ENCODE results near the gene MAP3K20. TPM values are rescaled to one million over a fixed set of nuclear protein-coding genes. Genes with fewer than 3 reads are reported as not detected.

The MAP3K20 gene
- total and polyA plus RNA-seq, 10 of the 15 experiments (the other 5 are each of a cell fraction or from before 2014, with no cell fraction given) = 0.04 to 5.6 (median 2.3) TPM

DNA sequence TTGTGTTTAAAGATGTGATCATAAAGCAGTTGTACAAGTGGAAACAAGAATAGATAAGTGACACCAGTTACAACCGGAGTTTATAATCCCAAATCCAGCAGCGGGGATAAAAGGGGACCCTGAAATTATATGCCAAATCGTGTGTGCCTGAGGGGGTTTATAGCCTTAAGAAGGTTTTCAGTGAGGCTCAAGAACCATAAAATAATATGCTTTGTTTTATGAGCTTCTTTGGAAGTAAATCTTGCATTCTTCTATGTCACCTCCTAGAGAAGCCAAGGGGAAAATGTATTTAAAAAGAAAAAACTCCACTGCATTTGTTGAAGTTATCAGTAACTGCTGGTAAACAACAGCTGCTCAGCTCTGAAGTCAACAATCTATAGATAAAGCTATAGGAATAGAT is 25.8 kb upstream of the MAP3K20 start:
- ATAC-seq = no peak
- intact Hi-C loops (cut with micrococcal nuclease; ENCODE audit: unreplicated experiment) = no loop called here

DNA sequence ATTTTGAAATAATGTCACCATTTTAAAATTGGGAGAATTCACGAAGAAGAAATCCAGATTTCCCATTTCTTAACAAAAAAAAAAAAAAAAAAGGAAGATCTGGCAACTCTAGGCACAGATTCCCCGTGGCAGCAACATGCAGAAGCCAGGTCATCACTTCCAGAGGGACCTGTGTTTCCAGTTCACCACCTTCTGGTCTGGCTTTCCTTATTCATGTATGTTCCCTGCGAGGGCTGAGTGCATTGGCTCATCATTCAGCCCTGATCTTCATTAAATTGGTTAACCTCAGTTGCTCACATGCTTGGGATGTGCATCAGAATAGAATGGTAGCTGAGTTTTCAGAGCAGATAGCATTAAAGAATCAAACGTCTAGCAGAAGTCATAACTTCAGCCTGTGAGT is 25.0 kb upstream of the MAP3K20 start:
- Histone ChIP-seq H3K4me2 (ENCODE audit: control insufficient read depth, insufficient read depth) (no peak overlapping the region), H3K27me3 (replicated peaks in 1 of 2; ENCODE audit: control insufficient read depth in 2 of 2, insufficient read depth in 2 of 2, low read length in 1 of 2) (no peaks in the 10 kb centered on the region), H3K9ac (ENCODE audit: control insufficient read depth, insufficient read depth, low read length) (no peak overlapping the region), H4K20me1 (ENCODE audit: control insufficient read depth, insufficient read depth) (no peaks in the 10 kb centered on the region; the same call in 1 of the 2 replicates), H3K79me2 (ENCODE audit: control insufficient read depth, insufficient read depth, low read length) (no peaks in the 10 kb centered on the region), H3K4me3 (no peak overlapping the region), H3K27ac (ENCODE audit: control insufficient read depth, insufficient read depth) (no peak overlapping the region), H2AFZ (ENCODE audit: control insufficient read depth, low read depth, low read length) (no peak overlapping the region), H3K9me3 (replicated peaks; ENCODE audit: control insufficient read depth, insufficient read depth, low read length) (no peaks in the 10 kb centered on the region), H3K4me1 (ENCODE audit: control insufficient read depth, insufficient read depth, low read length) (no peaks in the 10 kb centered on the region), H3K36me3 (ENCODE audit: control insufficient read depth in 2 of 2, insufficient read depth in 2 of 2, low read length in 1 of 2) (no peaks in the 10 kb centered on the region)
- ChIA-PET SMC1A (ENCODE audit: uncharacterized antibody, unreplicated experiment) (no interaction called here), CTCF (no interaction called here), RAD21 (ENCODE audit: unreplicated experiment) (no interaction called here), POLR2A (no interaction called here)
- no TSS peak for BruUV-seq (replicated peaks)
- no peak for DNase-seq (ENCODE audit: low read depth, low spot score)
- no peak for FAIRE-seq
- no peak for ATAC-seq
- 16% methylated on average over 4 of the region's 4 CpGs for WGBS (ENCODE audit: insufficient coverage, insufficient replicate concordance, low lambda C conversion rate, missing lambda C conversion rate)
- in situ Hi-C loops (cut with MboI) (no loop called here), intact Hi-C loops (cut with micrococcal nuclease; ENCODE audit: unreplicated experiment) (no loop called here)
- TF ChIP-seq CBX3 (IDR thresholded peaks at IDR 0.05; ENCODE audit: borderline replicate concordance, low read depth) = no peak
- TF ChIP-seq, protein P1, sequence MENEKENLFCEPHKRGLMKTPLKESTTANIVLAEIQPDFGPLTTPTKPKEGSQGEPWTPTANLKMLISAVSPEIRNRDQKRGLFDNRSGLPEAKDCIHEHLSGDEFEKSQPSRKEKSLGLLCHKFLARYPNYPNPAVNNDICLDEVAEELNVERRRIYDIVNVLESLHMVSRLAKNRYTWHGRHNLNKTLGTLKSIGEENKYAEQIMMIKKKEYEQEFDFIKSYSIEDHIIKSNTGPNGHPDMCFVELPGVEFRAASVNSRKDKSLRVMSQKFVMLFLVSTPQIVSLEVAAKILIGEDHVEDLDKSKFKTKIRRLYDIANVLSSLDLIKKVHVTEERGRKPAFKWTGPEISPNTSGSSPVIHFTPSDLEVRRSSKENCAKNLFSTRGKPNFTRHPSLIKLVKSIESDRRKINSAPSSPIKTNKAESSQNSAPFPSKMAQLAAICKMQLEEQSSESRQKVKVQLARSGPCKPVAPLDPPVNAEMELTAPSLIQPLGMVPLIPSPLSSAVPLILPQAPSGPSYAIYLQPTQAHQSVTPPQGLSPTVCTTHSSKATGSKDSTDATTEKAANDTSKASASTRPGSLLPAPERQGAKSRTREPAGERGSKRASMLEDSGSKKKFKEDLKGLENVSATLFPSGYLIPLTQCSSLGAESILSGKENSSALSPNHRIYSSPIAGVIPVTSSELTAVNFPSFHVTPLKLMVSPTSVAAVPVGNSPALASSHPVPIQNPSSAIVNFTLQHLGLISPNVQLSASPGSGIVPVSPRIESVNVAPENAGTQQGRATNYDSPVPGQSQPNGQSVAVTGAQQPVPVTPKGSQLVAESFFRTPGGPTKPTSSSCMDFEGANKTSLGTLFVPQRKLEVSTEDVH (IDR thresholded peaks at IDR 0.05; ENCODE audit: low read depth, partially characterized antibody) = no peak
- no peak for TF ChIP-seq ETV6 (conservative IDR thresholded peaks at IDR 0.05 in 1 of 2, IDR thresholded peaks at IDR 0.05 in 1 of 2; ENCODE audit: borderline replicate concordance in 1 of 2, low read depth in 1 of 2)
- no peak for TF ChIP-seq NR2F1 (conservative IDR thresholded peaks at IDR 0.05)
- TF ChIP-seq, protein P2, sequence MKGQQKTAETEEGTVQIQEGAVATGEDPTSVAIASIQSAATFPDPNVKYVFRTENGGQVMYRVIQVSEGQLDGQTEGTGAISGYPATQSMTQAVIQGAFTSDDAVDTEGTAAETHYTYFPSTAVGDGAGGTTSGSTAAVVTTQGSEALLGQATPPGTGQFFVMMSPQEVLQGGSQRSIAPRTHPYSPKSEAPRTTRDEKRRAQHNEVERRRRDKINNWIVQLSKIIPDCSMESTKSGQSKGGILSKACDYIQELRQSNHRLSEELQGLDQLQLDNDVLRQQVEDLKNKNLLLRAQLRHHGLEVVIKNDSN (IDR thresholded peaks at IDR 0.05; ENCODE audit: borderline replicate concordance, extremely low read length, insufficient read depth, low read depth, low read length) = no peak
- TF ChIP-seq ZNF217 (IDR thresholded peaks at IDR 0.05) = no peak
- no peak for TF ChIP-seq GABPA (IDR thresholded peaks at IDR 0.05; ENCODE audit: low read depth)
- TF ChIP-seq CREM (IDR thresholded peaks at IDR 0.05; ENCODE audit: low read depth) = no peak
- no peak for TF ChIP-seq CHD4 (IDR thresholded peaks at IDR 0.05)
- TF ChIP-seq ZSCAN29 (IDR thresholded peaks at IDR 0.05) = no peak
- TF ChIP-seq MTA3 (IDR thresholded peaks at IDR 0.05; ENCODE audit: borderline replicate concordance, low read length) = no peak
- TF ChIP-seq MYC (IDR thresholded peaks at IDR 0.05; ENCODE audit: insufficient read depth, insufficient read length, insufficient replicate concordance, low read length, severe bottlenecking) = no peak
- TF ChIP-seq RBBP5 (conservative IDR thresholded peaks at IDR 0.05) = no peak
- no peak for TF ChIP-seq ZNF207 (IDR thresholded peaks at IDR 0.05; ENCODE audit: borderline replicate concordance)

More for the DNA sequence above, 25.8 kb upstream of the MAP3K20 start:
- ChIA-PET POLR2A (no interaction called here), CTCF (no interaction called here), RAD21 (ENCODE audit: unreplicated experiment) (no interaction called here), SMC1A (ENCODE audit: uncharacterized antibody, unreplicated experiment) (no interaction called here)
- no peaks in the 10 kb centered on the region; the same call in 1 of the 2 replicates for H4K20me1 ChIP-seq (ENCODE audit: control insufficient read depth, insufficient read depth)
- DNase-seq (ENCODE audit: low read depth, low spot score) (no peak), FAIRE-seq (no peak)
- H3K4me2 ChIP-seq (ENCODE audit: control insufficient read depth, insufficient read depth) = no peak overlapping the region
- H3K4me3 ChIP-seq = no peak overlapping the region
- H3K9me3 ChIP-seq (replicated peaks; ENCODE audit: control insufficient read depth, insufficient read depth, low read length) = no peaks in the 10 kb centered on the region
- BruUV-seq (replicated peaks) = no TSS peak
- H3K36me3 ChIP-seq (ENCODE audit: control insufficient read depth in 2 of 2, insufficient read depth in 2 of 2, low read length in 1 of 2) = no peaks in the 10 kb centered on the region
- H3K27ac ChIP-seq (ENCODE audit: control insufficient read depth, insufficient read depth) = no peak overlapping the region
- no peaks in the 10 kb centered on the region for H3K4me1 ChIP-seq (ENCODE audit: control insufficient read depth, insufficient read depth, low read length)
- TF ChIP-seq SIX5 (IDR thresholded peaks at IDR 0.05; ENCODE audit: low read depth, low read length, severe bottlenecking) (no peak), ZNF274 (IDR thresholded peaks at IDR 0.05; ENCODE audit: insufficient read depth, insufficient read length) (no peak)
- no peaks in the 10 kb centered on the region for H3K79me2 ChIP-seq (ENCODE audit: control insufficient read depth, insufficient read depth, low read length)
- WGBS (ENCODE audit: insufficient coverage, insufficient replicate concordance, low lambda C conversion rate, missing lambda C conversion rate) = 49% methylated on average over 3 of the region's 3 CpGs
- in situ Hi-C loops (cut with MboI) = no loop called here
- H3K27me3 ChIP-seq (replicated peaks in 1 of 2; ENCODE audit: control insufficient read depth in 2 of 2, insufficient read depth in 2 of 2, low read length in 1 of 2) = no peaks in the 10 kb centered on the region
- H2AFZ ChIP-seq (ENCODE audit: control insufficient read depth, low read depth, low read length) = no peak overlapping the region
- no peak overlapping the region for H3K9ac ChIP-seq (ENCODE audit: control insufficient read depth, insufficient read depth, low read length)
